Nucleus accumbens (tissue), 56 donors: ENCODE measurements around the gene ASAP3.
A peak's percentile ranks its signal among the peaks of the same experiment; 100 is the strongest.

Experiments used
- DNase-seq, 56 donors: peaks; one replicate each; lab custom pipeline; 2025; lab: John Stamatoyannopoulos, UW

ASAP3 gene

DNA sequence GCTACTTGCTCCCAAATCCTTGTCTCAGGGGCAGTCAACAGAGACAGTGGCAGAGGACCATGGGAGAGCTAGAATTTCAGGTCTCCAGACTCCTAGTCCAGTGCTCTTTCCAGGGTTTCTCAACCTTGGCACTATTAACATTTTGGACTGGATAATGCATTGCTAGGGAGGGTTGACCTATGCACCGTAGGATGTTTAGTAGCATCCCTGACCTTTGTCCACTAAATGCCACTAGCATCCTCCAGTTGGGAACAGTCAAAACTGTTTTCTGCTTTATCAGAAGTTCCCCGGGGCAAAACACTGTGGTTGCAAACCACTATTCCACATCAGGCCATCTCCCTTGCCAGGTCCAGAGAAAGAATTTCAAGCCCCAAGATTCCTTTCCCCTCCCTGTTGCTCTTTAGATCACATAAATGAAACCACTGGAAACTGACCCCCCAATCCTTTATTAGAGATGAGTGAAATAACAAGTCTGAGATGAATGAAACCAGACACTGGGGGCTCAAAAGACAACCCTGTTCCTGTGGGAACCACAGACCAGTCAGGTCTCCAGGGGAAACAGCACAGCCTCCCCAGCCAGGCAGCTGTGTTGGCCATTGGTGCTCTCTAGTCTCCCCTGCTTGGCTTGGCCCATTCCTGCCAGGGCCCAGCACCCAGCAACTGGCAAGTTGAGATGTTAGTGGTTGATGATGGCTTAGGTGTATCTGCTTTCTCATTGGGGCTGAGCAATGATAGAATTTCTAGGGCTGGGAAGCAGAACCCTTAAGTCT, 55.7 kb downstream of the ASAP3 start:
- DNase-seq = no peak

DNA sequence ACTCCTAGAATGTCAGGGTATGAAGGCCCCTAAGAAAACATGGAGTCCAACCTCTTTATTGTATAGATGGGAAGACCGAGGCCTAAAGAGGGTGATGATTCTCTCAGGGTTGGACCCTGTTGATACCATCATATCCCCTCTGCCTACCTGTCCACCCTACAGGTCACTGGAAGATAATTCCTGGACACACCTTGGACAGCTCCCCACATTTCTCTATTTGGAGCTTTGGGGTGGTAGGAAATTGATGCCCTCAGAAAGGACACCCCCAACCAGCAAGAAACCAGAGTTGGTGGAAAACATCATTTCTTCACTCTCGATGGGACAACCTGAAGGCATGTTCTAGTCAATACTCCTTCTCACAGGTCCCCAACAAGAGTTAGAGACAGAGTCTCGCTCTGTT, 56.4 kb downstream of the ASAP3 start:
- DNase-seq = no peak

DNA sequence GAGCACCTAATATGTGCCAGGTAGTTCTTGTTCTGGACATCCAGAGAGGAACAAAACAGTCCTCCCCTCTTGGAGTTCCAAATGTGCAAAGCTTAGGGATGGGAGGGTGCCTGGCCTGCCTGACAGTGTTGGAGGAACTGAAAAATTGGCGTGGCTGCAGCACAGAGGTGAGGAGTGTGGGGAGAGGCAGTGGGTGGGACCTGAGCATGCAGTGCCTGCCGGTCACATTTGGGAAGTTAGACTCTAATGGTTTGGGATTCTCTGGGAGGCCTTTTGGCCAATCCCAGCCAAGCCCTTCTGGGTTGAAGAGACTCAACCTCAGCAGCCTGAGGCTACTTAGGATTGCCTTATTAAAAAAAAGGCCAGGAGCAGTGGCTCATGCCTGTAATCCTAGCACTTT, 57.2 kb downstream of the ASAP3 start:
- no peak for DNase-seq

DNA sequence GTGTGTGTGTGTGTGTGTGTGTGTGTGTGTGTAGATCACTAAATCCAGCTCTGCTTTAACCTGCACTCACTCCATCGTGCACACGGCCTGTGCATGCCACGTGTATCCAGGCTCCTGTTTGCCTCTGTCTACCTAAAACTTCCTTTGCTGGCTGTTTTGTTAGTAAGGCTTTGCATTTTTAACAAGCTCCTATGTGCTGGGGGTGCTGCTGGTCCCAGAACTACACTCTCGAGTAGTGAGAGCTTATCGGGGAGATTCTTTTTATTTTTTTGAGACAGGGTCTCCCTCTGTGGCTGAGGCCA, 58.8 kb downstream of the ASAP3 start:
- no peak for DNase-seq

DNA sequence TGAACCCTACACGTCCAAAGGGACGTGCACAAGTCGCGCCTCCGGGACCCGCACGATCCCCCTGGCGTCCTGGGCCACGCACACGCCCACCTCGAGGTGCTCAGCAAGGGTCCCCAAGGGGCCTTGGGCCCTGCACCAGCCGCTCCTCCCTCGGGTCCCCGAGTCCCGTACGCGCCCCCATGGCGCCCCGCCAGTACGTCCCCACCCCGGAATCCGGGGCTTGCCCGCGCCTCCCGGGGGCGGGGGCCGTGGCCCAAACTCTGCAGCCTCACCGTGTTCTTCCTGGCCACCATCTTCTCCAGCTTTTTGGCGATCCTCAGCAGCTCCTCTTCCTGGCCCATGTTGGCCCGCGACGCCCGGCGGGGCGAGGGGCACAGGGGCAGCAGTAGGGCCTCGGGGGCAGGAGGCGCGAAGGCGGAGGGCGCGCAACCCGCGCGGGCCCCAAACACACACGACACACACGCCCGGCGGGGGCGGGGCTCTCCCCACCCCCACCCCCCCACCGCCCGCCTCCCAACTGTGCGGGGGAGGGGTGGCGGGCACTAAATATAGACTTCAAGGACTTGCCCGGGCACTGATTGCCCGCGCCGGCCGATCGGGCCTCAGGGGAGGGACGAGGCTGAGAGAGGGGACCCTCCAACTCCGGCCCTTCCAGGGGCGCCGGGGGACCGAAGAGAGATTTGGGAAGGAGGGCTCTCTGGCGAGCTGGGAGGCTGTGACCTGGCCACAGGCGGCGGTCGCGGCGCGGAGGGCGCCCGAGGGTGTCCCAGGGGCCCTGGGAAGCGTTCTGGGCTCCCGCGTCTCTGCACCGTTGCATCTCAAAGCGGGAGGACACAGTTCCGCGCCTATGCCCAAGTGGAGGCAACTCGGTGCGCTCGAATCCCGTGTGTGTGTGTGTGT, 59.4 kb downstream of the ASAP3 start, which contains the start of gene TCEA3:
TSS of gene TCEA3 (minus strand) at position 456 of the 900 bp plus-strand sequence. CDS start at position 341, 115 bp downstream.
- DNase-seq = peak in 4 of 56 donors; percentile 17 to 55 (median 25)

DNA sequence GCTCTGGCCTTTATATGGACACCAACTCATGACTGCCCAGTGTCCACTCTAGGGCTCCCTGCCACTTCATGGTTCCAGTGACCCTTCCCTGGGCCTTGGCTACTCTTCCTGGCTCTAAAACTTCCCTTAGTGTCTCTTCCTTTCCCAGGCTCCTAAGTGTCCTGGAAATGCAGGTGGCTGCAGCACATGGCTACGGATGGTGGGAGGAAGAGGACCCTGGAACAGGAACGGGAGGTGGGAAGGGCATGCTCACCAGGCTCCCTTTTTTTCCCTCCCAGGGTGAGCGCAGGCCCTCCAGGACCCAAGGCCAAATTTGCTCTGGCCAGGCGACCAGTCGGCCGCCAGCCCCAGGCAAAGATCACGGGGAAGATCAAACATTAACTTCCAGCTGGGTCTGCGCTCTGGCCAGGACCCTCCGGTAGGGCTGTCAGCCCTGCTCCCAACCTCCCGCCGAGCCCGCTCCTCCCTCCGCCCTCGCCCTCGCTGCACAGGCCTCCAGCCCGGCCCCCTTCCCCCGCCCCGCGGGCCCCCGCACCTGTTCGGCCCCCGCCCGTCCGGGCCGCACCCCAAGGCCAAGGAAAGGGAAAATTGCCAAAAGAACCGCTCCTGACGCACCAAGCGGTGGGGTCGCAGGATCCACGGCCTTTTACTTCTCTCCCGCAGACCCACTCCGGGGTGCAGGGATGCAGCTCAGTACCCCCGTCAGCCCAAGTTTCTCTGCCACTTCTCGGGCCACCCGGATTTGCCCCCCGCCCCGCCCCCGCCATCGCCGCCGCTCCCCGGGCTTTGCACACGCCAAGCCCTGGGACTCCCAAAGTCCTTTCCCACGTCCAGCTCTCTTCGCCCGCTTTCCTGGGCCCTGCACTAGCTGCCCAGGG, 60.3 kb downstream of the ASAP3 start:
- no peak for DNase-seq

DNA sequence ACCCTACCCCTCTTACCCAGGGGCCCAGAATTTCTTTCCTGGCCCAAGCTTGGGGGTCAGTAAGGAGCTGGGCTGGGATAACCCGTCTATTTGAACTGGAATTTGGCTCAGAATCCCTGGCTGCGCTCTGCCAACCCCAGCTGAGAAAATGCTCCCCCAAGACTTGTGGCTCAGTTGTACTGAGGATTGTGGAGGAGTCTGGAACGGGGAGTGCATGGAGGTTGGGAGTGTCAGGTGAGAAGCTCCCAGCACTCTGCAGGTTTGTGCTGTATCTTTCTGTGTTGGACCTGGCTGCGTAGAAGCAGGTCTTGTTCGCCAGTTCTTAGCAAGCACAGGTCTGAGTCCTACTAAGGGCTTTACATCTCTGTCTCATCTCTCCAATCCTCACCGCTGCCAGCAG, 61.0 kb downstream of the ASAP3 start:
- peak in 1 of 56 donors; percentile 15 for DNase-seq

DNA sequence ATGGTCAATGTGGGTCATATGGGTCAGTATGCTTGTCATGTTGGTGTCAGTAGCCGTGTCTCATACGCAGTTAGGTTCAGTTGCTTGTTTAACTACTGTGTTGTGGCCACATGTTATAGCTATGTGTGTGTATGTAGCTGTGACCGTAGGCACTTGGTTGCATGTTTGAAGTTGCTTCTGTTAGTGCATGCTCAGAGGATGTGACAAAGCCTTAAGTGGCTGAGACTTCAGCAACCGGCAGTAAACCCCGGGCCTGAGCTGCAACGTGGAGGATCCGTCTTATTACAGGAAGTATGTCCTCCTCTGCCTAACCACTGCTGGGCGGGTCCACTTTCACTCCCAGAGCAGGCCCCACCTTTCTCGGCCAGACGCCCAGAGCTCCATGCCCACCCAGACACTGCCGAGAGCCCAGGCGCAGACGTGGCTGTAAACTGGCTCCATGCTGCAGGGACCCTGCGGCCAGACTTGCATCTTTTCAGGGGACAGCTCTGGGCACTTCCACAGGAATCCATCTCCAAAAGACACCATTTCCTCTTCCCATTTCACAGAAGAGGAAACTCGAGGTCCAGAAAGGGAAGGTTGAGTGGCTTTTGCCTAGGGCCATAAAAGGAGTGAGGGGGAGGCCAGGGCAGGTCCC, 61.6 kb downstream of the ASAP3 start:
- peak in 1 of 56 donors; percentile 4 for DNase-seq

DNA sequence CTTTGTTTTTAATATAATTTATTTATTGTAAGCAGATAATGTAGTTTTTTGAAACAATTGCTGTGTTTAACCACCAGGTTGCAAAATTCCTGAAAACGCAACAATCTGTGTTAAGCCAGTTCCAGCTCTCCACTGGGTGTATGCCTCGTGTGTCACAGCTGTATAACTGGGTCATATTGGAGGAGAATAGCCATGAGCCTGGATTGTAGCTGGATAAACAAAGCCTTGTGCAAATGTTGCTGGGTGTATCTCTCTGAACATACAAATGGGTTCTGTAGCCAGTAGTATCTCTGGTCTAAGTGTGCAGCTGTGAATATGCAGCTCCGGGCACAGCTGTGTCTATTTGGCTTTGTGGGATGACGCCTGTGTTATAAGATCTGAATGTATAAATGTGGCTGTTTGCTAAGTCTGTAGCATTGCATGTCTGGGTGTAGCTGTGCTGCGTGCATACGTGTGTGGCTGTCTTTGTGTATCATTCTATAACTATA, 62.2 kb downstream of the ASAP3 start:
- DNase-seq = peak in 7 of 56 donors; percentile 7 to 31 (median 17)

DNA sequence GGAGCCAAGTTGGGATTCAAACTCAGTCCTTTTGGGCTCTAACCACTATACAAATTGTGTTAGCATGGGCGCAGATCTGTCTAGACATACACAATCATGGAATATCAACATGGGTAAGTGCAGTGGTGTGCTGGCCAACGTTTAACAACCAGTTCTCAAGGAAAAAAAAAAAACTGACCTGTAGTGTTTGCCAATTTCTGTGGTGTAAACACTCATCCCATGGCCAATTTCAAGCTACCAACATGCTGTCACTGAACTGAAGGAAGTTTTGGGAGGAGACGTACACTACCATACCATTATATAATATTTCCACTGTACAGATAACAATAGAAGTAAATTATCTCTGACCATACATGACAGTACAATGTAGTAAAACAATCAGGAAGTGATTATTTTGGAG, 62.6 kb downstream of the ASAP3 start:
- no peak for DNase-seq

DNA sequence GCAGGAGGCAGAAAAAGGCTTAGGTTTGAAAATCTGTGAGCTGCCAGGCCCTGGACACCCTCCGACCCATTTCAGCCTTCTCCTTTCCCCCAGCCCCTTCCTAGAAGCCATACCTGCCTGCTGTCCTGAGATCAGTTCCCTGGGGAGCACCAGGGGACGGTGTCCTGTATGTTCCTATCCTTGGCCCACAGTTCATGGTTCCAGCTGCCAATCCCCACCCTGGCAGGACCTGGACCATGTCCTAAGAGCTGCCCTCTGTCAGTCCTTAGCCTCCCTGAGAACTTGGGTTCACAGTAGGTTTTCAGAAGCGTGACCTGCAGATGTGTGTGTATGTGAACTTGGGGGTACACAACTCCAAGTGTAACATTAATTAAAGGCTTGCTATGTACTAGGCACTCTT, 63.2 kb downstream of the ASAP3 start:
- DNase-seq = no peak

DNA sequence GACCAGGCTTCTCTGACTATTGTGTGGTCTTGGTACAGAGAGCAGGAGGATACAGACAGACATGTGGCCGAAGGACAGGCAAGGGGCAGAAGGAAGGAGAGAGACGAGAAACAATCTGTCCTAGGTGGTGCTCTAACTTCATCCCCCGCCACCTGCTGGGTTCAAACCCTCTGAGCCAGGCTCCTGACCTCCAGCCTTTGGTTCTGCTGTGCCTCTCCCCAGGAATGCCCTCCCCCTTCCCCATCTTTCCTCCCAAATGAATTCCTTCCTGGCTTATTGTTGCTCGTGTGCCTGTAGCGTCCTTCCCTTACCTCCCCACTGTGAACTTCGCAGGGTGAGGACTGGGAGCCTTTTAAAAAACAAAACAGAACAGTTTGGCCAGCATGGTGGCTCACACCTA, 64.8 kb downstream of the ASAP3 start:
- no peak for DNase-seq

DNA sequence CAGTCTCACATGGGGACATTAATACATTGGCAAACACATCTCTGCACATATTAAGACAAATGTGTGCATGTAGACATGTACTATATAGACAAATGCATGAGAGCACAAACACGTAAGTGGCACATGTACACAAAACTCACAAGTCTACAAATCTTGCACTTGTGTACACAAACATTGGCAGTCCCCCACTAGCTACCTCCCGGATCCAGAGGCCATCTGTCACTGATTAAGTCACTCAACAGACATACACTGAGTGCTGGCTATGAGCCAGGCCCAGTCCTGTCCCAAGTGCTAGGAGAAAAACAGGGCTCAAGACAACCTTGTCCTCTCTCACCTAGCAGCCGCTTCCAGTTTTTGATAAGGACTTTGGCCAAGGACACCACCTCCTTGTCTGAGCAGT, 66.4 kb downstream of the ASAP3 start:
- no peak for DNase-seq

DNA sequence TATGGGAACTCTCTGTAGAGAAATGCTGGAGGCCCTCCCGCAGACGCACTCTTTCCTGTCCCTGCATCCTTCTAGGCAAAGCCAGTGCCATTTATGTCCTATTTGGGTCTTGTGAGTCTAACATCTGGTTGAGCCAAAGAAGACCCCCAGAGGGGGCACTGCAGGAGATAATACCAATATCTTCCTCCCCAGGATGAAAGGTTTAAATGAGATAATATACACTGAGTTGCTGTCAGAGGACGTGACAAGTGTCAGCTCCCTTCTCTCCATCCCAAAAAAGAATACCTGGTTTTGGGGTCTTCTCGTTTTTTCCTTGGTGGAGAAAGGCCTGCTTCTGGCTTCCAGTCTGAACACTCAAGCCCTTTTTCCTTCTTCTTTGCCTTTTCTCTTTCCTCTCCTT, 67.0 kb downstream of the ASAP3 start:
- no peak for DNase-seq

DNA sequence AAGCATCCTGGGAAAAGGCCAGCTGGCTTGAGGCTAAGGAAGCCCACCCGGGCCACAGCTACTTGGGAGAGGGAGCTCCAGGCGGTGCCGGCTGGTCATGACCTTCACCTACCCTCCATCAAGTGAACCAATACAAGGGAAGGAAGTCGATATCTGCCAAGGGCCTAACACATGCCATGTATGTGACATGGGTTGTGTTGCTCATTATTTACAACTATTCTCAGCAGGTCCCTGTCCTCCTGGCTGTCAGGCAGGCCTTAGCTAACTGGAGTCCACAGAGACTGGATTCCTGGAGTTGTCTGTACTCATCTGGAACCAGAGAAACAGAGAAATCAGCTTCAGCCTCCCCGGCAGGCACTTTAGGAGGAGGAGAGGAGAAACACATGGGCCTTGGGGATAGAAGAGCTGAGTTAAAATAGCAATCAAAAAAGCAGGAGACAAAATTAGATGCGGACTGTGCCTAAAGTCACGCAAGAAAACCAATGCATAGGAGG, 75.1 kb downstream of the ASAP3 start:
- DNase-seq = no peak

DNA sequence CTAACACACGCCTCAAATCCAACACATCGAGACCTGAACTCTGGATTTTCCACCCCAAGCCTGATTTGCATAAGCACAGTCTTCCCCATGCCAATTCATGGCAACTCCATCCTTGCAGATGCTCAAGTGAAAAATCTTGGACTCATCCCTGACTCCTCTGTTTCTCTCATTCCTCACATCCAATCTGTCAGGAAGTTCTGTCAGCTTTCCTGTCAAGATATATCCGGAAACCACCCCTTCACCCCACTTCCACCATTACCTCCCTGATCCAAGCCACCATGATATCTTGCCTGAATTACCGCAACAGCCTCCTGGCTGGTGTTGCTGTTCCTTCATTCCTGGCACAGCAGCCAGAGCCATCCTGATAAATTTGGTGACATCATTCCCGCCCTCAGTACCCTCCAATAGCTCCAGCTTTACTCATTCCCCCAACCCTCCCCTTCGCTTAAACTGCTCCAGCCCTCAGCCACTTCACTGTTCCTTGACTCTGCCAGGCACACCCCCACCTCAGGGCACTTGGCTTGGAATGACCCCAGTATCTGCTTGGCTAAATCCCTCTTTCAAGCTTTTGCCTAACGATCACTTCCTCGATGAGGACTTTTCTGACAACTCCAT, 76.9 kb downstream of the ASAP3 start:
- no peak for DNase-seq

DNA sequence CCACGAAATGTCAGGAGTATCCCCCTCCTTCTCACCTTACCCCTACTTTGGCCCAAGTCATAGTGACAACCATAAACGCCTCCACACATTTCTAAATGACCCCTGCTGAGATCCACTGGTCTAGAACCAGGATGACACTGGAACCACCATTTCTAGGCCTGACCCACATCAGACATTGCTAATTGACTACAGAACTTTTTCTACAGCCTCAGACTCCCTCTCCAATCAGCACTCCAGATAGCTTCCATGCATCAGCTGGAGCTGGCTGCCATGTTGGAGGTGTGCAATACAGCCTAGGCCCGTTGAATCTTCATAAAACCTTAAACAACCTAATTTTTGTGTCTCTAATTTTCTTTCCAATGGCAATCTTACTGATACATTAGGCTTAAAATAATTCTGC, 78.0 kb downstream of the ASAP3 start:
- no peak for DNase-seq

DNA sequence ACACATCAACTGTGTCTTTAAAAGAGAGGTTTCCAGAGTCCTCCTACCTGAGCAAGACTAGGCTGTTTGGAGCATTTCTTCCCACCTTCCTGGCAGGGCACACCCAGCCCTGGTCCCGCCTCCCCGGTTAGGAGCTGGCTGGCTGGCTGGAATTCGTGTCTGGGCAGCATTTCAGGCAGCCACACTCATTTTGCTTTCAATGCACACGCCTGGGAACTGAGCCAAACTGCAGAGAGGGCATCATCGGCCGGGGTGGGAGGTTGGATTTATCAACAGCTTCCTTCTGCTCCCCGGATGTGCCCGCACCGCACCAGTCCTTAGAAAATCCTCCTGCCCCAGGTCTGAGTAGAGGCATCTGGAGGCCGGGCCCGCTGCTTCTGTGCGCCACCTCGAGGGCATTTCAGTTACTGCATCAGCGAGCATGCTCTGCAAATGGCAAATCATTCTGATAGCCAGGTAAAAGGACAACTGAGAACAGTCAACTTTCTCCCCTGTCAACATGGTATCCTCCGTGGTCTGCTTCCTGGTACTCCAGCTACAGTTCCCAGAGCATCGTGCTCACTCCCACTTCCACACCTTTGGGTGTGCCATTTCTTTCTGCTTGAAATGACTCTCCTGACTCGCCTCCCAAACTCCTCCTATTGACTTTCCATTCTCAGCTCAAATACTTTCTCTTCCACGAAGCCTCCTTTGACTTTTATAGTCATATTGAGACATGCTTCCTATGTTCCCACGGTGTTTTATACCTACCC, 80.1 kb downstream of the ASAP3 start:
- peak in 55 of 56 donors; percentile 15 to 93 (median 68) for DNase-seq

DNA sequence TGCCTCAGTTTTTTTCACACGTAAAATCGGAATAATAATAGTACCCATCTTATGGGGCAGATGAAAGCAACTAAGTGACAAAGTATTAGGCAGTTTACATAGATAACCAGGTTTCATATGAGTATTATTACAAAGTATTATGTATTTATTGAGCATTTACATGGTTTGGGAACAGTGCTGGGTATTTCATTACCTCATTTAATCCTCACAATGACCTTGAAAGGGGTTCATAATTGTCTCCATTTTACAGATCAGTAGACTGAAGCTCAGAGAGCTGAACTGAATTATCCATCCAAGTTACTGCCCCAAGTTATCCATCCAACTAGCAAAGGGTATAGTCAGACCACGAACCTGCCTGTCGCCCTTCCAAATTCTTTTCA, 80.6 kb downstream of the ASAP3 start:
- DNase-seq = no peak
